ENCODE measurements around the gene DIP2B. TPM values are rescaled to one million over a fixed set of nuclear protein-coding genes. Genes with fewer than 3 reads are reported as not detected.
A peak's percentile ranks its signal among the peaks of the same experiment; 100 is the strongest.
"Not testable (repeated sequence)": the region's sequence is repeated elsewhere in the genome, so short reads cannot be mapped to it uniquely, and the experiment has no call there.

DIP2B gene
- total RNA-seq, 1 donor from 2014 or later, result 28.9 TPM

DNA sequence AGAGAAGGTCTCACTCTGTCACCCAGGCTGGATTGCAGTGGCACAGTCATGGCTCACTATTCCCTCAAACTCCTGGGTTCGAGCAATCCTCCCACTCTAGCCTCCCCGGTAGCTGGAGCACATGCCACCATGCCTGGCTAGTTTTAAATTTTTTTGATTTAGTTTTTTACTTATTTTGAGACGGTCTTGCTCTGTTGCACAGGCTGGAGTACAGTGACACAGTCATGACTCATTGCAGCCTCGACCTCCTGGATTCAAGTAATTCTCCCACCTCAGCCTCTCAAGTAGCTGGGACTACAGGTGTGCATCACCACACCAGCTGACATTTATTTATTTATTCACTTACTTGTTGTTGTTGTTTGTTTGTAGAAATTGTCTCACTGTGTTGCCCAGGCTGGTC lies 22.2 kb upstream of the DIP2B start:
- Mint-ChIP-seq H3K4me1 (ENCODE audit: unreplicated experiment) (no peaks in the 10 kb centered on the region), H3K27ac (ENCODE audit: unreplicated experiment) (no peak overlapping the region), H3K36me3 (ENCODE audit: unreplicated experiment) (peaks cover 9% of the 10 kb centered on the region), H3K4me3 (ENCODE audit: unreplicated experiment) (no peak overlapping the region), H3K27me3 (ENCODE audit: unreplicated experiment) (no peaks in the 10 kb centered on the region), H3K9me3 (ENCODE audit: unreplicated experiment) (no peaks in the 10 kb centered on the region)
- TF ChIP-seq, protein P1, sequence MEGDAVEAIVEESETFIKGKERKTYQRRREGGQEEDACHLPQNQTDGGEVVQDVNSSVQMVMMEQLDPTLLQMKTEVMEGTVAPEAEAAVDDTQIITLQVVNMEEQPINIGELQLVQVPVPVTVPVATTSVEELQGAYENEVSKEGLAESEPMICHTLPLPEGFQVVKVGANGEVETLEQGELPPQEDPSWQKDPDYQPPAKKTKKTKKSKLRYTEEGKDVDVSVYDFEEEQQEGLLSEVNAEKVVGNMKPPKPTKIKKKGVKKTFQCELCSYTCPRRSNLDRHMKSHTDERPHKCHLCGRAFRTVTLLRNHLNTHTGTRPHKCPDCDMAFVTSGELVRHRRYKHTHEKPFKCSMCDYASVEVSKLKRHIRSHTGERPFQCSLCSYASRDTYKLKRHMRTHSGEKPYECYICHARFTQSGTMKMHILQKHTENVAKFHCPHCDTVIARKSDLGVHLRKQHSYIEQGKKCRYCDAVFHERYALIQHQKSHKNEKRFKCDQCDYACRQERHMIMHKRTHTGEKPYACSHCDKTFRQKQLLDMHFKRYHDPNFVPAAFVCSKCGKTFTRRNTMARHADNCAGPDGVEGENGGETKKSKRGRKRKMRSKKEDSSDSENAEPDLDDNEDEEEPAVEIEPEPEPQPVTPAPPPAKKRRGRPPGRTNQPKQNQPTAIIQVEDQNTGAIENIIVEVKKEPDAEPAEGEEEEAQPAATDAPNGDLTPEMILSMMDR (IDR thresholded peaks at IDR 0.05), result no peak
- DNase-seq (ENCODE audit: extremely low spot score, unreplicated experiment), result no peak

GRCh38 chr12:50483488-50483887 lies 21.3 kb upstream of the DIP2B start:
- H3K27ac Mint-ChIP-seq (ENCODE audit: unreplicated experiment), result no peak overlapping the region
- H3K9me3 Mint-ChIP-seq (ENCODE audit: unreplicated experiment), result no peaks in the 10 kb centered on the region
- TF ChIP-seq, protein P1 (IDR thresholded peaks at IDR 0.05), result no peak
- no peak overlapping the region for H3K4me3 Mint-ChIP-seq (ENCODE audit: unreplicated experiment)
- peaks cover 7% of the 10 kb centered on the region for H3K36me3 Mint-ChIP-seq (ENCODE audit: unreplicated experiment)
- no peaks in the 10 kb centered on the region for H3K27me3 Mint-ChIP-seq (ENCODE audit: unreplicated experiment)
- no peaks in the 10 kb centered on the region for H3K4me1 Mint-ChIP-seq (ENCODE audit: unreplicated experiment)
- no peak for DNase-seq (ENCODE audit: extremely low spot score, unreplicated experiment)

- Mint-ChIP-seq H3K27me3 (ENCODE audit: unreplicated experiment) (no peaks in the 10 kb centered on the region), H3K27ac (ENCODE audit: unreplicated experiment) (no peak overlapping the region), H3K4me1 (ENCODE audit: unreplicated experiment) (peaks cover 3% of the 10 kb centered on the region), H3K9me3 (ENCODE audit: unreplicated experiment) (peaks cover 10% of the 10 kb centered on the region), H3K36me3 (ENCODE audit: unreplicated experiment) (no peaks in the 10 kb centered on the region), H3K4me3 (ENCODE audit: unreplicated experiment) (no peak overlapping the region)
- TF ChIP-seq, protein P1 (IDR thresholded peaks at IDR 0.05), result no peak
- DNase-seq (ENCODE audit: extremely low spot score, unreplicated experiment), result no peak
These were observed 16.0 kb upstream of the DIP2B start for GRCh38 chr12:50488801-50489200.

GRCh38 chr12:50498119-50498518 lies 6.7 kb upstream of the DIP2B start:
- not testable (repeated sequence) for H3K4me3 Mint-ChIP-seq (ENCODE audit: unreplicated experiment); H3K27me3 Mint-ChIP-seq (ENCODE audit: unreplicated experiment); H3K36me3 Mint-ChIP-seq (ENCODE audit: unreplicated experiment); H3K27ac Mint-ChIP-seq (ENCODE audit: unreplicated experiment); DNase-seq (ENCODE audit: extremely low spot score, unreplicated experiment); H3K4me1 Mint-ChIP-seq (ENCODE audit: unreplicated experiment)
- peaks cover 34% of the 10 kb centered on the region for H3K9me3 Mint-ChIP-seq (ENCODE audit: unreplicated experiment)

- Mint-ChIP-seq H3K9me3 (ENCODE audit: unreplicated experiment) (no peaks in the 10 kb centered on the region), H3K36me3 (ENCODE audit: unreplicated experiment) (no peaks in the 10 kb centered on the region), H3K4me3 (ENCODE audit: unreplicated experiment) (peak overlapping the region; percentile 96), H3K4me1 (ENCODE audit: unreplicated experiment) (peaks cover 34% of the 10 kb centered on the region), H3K27ac (ENCODE audit: unreplicated experiment) (peak overlapping the region; percentile 91), H3K27me3 (ENCODE audit: unreplicated experiment) (no peaks in the 10 kb centered on the region)
- DNase-seq (ENCODE audit: extremely low spot score, unreplicated experiment), result no peak
- TF ChIP-seq, protein P1 (IDR thresholded peaks at IDR 0.05), result no peak
These were observed 1.1 kb downstream of the DIP2B start for GRCh38 chr12:50505675-50506530.

Measured in osteocyte (in vitro differentiated cells).